HS-5 (cell line): ENCODE measurements around the gene VPS35L.

Experiments used
- DNase-seq: peaks from one replicate; pipeline ENCODE4 v3.0.0-alpha.2; 2012; ENCODE audit warnings: low read depth

Gene VPS35L

DNA sequence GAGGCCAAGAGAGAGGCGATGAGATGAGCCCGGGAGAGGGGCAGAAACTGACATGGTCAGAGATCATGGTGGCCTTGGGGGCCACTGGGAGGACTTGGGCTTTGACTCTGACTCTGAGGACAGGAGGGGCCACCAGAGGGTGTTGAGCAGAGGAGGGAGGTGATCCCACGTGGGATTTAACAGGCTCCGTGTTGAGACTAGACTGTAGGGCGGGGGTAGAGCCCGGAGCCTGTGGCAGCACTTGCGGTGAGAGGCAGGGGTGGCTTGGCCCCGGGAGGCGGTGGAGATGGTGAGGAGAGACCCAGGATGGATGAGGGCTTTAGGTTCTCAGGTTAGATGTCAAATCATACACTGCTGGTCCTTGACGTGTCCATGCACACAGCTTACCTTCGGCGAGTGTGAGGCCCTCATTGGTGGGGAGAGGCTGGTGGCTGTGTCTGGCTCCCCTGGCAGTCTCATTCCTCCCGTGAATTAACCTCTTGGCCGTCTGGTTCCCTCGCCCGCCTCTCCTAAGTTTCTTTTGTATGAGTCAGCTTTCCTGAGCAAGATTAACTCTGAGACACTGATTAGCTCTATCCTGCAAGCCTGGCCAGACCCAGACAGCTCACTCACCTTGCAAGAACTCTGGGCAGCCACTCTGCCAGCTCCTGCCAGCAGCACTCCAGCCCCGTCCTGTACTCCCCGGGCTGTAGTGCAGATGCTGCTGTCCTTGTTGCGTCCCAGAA lies 39.7 kb downstream of the VPS35L start:
- no peak for DNase-seq

DNA sequence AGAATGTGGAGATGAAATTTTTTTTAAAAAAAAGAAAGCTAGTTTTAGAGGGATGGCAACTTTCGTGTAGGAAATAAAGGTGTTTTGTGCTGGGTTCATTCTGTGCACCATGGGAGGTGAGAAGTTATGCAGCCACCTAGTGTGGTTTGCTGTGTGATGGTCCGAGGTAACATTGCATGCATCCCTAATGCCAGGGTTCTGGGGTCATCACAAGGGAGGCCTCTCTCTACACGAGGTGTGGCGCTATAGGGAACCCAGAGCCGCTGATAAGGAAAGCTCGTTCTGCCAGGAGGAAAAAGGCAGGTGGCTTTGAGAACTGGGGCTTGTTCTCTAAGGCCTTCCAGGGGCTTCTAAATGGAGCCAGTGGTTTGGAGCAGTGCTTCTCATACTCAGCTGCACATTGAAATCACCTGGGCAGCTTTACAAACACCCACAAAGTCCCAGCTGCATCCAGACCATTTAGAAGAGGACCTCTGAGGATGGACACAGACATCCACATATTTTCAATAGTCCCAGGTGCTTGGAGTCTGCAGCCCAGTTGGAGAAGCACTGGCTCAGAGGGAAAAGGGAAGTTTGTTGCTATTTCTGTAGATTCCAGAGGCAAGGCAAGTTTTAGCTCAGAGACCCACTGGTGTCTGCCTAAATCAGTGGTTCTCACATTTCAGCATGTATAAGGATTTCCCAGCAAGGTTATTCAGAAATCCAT lies 43.5 kb downstream of the VPS35L start:
- DNase-seq: no peak

DNA sequence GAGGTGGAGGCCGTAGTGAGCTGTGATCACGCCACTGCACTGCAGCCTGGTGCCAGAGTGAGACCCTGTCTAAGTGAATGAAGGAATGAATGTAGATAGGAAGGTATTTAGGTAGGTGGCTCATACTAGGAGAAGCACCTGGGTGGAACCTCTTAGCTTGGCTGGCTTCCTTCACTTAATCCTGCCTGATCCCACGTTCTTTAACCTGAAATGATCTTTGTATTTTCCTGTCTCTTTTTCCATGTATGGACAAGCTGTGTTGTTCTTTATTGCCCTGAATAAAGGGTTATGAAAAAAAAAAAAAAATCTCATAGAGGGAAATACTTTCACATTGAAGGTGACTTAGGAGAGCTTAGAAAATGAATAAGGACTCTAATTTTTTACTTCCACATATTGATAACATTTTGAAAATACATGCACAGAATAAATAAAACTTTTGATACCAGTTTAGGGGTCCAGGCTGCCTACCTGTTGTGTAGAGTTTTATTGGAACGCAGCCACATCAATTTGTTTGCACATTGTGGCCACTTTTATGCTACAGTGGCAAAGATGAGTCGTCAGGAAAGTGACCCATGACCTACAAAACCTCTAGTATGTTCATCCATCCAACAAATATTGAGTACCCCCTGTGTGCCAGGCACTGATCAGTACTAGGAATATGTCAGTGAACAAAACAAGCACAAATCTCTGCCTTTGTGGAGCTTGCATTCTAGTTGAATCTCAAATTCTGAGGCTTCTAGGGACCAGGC lies 44.6 kb downstream of the VPS35L start:
- no peak for DNase-seq

DNA sequence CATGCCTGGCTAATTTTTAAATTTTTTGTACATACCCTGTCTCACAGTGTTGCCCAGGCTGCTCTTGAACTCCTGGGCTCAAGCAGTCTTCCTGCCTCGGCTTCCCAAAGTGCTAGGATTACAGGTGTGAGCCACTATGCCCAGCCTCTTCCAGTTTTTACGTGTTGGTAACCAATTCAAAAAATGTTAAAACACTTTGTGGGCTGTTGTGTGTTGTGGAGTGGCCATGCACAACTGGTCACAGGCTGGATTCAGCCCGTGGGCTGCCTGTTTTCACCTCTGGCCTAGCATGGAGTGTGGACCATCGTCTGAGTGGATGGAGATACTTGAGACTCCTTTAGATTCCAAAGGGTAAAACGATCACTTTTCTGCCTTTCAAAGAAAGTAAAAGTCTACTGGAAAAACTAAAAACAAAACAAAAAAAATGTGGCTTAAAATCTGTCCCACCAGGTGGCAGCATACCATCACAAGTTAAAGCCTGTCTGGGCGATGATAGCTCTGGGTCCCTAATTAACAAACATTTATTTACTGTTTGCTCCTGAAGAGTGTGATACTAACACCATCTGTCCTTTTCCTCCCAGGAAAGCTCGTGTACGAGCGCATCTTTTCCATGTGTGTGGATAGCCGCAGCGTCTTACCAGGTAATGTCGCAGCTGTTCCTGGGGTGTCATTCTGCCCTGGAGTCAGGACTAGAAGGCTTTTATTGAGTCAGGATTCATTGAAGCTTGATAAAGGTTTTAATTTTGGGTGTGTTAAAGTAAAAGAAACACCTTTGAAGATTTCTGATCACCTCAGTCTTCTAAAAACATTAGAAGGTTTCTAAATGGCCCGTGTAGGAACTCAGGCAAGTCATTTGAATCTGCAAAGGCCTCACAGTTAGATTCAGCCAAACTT lies 45.8 kb downstream of the VPS35L start:
- DNase-seq: peak; percentile 18

DNA sequence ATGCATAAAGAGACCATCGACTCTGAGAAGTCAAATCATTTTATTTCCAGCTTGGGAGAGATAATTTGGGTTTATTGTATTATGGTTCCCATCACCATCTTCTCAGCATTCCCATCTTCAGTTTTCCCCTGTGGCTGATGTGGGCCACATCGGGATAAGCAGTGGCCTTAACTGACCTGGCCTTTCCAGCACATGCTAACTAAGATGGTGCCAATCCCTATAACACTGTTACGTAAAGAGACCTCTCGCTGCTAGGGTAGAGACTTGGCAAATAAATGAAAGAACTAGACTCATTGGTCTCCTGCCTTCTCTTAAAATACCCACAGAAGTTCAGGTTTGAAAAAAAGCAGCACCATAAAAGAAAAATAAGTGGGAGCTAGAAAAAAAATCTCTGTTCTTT lies 49.4 kb downstream of the VPS35L start:
- DNase-seq: no peak

DNA sequence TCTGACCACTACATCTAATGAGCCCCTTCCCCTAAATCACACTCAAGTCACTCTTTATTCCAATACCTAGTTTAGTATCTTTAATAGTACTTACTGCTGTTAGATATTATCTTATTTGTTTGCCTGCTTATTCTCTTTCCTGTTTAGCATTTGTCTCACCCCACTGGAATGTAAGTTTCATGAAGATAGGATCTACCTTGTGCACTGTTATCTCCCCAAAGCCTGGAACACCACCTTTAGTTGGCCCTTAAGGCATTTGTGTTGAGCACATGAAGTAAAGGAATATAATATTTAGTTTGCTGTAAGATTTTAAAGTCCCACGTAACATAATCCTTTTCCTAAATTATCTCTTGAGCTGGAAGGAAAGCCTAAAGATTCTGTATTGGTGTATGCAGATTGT lies 50.2 kb downstream of the VPS35L start:
- no peak for DNase-seq

DNA sequence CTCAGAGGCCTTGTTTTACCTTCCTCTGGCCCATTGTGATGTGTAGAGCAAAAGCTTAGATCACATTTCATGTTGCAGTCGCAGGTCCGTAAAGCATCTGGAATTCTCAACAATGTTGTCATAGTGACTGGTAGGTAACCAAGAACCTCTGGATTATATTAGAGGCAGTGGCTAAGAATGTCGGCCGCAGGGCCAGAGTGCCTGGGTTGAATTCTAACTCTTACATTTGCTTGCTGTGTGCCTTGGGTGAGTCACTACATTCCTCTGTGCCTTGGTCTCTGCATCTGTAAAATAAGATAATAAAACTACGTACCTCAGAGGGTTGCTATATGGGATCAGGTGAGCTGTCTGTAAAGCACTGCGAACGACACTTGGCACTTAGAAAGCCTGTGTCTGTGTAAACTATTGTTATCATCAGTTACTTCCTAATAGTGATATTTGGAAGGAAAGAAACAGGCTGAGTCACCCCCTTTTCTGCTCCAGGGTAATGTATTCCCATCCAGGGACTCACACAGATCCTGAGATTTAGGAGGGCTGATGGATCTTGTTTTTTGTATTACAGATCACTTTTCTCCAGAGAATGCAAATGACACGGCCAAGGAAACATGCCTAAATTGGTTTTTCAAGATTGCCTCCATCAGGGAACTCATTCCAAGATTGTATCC lies 52.2 kb downstream of the VPS35L start:
- DNase-seq: no peak

DNA sequence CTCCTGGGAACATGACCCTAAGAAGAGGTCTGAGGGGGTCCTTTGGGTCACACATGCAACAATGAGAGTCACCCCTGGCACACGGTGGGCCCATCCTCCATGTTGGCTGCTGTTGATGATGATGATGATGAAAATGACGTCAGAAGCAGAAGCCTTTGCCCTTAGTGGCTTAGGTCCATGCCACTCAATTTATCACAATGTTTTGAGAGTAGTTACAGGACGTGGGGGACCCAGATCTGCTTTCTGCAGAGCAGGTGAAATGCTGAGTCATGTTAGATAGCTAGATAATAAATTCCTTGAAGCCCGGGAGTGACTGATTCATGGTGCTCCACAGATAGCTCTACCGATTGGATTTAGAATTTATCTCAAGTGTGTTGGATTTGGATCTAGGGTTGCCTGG lies 53.9 kb downstream of the VPS35L start:
- DNase-seq: no peak

DNA sequence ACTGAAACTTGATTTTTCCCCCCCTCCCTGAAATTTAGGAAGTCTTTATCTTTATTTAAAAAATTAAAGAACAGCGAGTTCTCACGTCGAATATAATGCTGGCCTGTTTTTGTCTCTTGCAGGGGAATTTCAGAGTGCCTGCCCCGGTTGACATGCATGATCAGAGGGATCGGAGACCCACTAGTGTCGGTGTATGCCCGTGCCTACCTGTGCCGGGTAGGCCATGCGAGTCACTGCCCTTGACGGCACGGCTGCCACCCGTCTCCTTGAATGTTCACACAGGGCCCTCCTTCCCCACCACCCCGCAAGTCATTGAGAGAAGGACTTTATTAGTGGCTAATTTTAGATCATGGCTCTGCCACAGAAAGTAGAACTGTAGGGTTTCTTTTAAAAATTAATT lies 54.7 kb downstream of the VPS35L start:
- DNase-seq: no peak

DNA sequence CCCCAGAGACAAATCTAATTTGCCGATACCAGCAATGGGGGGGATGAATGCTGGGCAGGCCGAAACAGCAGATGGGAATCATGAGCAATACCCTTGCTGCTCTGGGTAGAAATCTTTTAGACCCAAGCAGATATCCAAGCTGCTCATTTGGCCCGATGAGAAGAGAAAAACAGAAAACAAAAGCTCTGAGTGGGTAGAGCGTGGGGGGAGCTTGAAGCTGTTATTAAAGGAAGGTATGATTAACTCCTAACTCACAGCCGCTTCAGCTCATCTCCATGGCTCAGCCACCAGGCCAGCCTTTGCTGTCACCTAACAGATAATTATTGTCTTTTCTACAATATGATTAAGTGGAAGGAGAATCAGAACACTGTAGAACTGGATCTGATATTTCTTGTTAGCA lies 58.3 kb downstream of the VPS35L start:
- no peak for DNase-seq

DNA sequence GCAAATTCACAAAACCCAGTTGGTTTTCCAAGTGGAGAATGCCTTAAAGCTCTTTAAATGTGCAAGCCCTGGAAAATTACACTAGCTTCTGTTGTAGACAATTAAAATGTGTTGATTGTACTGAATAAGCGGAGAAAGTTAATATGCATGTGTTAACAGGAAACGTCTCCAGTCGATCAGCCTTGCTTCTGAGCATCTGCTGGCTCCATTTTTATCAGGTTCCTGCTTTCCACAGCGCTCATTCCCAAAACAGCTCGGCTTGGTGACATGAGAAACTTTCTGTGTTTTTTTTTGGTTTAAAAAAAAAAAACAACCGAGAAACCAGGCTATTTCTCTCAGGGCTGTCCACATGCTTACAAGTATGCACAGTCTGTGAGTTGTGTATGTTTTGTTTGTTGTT lies 60.7 kb downstream of the VPS35L start:
- DNase-seq: no peak

DNA sequence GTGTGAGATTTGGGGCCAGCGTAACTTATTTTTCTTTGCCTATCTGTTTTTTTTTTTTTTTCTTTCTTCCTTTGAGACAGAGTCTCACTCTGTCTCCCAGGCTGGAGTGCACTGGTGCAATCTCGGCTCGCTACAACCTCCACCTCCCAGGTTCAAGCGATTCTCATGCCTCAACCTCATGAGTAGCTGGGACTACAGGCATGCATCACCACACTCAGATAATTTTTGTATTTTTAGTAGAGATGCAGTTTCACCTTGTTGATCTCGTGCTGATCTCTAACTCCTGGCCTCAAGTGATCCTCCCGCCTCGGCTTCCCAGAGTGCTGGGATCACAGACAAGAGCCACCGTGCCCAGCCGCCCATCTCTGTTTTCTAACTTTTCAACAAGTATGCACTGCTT lies 63.4 kb downstream of the VPS35L start:
- DNase-seq: no peak

DNA sequence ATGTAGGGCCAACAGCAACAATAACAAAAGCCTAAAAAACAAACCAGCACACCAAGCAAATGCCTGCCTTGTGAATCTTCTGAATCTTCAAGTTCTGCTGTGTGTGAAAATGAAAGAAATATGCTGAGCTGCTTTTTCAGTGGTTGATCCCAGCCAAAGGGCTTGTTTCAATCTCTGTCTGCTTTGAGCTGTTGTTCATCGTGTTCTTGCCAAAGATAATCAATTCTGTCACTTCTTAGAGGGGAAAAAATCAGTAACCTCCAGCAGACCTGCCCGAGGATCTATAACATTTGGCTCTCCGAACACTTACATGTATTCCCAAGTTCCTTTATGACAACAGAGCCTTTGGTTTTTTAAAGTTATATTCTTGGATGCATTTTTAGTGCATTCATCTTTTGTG lies 65.9 kb downstream of the VPS35L start:
- DNase-seq: no peak

DNA sequence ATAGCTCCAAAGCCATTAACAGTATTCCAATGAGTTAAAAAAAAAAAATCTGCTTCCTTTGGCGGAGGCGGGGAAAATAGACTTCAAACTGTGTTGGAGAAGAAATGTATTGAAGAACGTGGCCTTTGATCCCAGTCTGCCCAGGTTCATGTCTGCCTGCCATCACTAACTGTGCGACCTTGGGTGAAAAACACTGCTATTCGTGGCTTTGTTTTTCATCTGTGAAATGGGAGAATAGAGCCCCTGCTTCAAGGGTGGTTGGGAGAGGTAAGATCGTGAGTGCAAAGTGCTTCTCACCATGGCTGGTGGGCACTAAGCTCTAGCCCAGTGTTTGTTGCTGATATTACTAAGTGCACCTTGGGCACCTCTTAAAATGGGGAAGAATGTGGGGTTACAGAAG lies 69.5 kb downstream of the VPS35L start:
- no peak for DNase-seq

DNA sequence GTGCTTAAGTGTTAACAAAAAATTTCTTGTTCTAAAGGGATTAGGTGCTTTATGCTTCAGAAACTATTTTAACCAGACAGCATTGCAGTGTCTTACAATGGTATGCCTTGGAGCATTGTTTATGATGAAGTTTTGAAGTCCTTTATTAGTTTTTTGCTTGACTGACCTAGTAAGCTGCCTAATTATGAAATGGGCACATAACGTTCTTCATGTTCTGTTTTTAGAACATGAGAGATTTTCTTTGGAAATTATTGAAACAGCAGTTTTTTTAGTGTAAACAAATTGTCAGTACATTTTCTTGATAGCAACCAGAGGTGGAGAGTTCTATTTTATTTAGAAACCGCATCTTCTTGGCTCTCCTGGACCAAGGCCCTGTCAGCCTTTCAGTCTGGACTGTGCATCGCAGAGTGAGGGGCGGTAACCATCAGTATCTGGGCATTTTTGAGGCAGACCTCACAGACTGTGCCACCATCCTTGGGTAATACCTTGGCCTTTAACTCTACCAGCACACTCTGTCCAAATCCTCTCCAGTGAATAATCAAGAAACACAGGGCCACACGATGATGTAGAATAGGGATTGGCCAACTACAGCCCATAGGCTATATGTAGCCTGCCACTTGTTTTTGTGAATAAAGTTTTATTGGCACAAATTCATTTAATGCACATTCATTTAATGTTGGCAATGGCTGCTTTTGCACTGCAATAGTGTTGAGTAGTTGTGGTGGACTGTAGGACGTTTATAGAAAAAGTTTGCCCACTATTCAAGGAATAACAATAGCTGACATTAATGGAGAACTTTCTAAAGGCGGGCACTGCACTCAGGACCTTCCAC lies 81.1 kb downstream of the VPS35L start:
- no peak for DNase-seq

DNA sequence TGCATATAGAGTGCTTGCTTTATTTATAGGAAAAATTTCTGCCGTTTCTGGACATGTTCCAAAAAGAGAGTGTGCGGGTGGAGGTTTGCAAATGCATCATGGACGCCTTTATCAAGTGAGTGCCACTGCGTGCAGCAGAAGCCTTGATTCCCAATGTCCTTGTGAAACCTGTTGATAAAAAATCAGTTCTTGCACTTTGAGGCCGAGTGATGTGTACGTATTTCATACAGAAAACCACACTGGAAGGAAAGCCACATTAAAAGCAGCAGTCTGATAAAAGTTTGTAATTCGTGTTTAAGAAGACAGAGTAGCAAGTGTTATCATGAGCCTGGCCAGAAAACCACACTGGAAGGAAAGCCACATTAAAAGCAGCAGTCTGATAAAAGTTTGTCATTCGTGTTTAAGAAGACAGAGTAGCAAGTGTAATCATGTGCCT lies 84.5 kb downstream of the VPS35L start:
- no peak for DNase-seq

DNA sequence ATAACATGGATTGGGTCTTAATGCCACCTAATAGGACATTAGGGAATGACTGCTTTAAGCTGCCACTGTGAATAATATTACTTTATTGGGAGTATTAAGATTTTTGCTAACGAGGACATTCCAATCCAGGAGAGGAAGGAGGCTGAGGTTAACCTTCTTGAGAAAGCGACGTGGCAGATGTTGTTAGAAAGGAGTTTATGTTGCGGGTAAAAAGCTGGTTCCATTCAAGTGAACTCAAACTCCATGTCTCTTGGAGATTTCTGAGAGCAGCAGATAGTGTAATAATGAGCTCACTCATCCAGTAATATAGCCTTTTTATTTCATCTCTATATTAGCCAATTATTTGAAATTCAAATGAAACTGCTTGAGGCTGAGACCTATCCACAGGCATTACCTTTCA lies 87.0 kb downstream of the VPS35L start:
- no peak for DNase-seq

DNA sequence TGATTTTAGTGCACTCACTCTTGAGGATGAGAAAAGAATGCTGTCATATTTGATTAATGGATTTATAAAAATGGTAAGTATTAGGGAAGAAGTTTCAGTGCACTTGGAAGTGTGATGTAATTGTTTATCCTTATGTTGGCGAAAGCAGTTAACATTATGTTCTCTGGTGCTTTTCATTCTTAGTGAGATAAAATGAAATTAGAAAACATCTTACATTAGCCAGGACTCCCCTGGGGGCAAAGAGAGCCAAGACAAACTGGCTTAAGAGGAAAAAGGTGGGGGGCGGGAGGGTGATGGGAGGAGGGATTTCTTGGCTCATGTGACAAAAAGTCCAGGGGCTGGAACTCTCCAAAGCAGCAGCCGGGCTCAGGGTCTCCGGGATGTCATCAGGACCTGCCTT lies 89.4 kb downstream of the VPS35L start:
- no peak for DNase-seq

DNA sequence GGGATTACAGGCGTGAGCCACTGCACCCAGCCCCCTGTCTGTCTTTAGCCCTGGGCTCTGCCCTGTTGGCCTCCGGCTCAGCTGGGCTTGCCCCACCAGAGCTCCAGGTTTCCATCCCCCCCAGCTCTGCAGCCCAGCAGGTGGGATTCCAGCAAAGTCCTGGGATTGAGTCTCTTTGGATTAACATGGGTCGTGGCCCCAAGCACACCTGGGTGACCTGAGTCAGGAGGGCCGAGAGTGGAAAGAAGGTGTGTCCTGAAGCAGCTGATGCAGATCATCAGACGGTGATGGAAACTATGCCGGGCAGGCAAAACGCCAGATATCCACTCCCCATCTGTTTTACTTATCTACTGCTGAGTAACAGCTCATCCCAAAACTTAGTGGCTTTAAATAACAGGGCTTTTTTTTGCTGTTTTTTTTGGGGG lies 90.1 kb downstream of the VPS35L start:
- DNase-seq: no peak

DNA sequence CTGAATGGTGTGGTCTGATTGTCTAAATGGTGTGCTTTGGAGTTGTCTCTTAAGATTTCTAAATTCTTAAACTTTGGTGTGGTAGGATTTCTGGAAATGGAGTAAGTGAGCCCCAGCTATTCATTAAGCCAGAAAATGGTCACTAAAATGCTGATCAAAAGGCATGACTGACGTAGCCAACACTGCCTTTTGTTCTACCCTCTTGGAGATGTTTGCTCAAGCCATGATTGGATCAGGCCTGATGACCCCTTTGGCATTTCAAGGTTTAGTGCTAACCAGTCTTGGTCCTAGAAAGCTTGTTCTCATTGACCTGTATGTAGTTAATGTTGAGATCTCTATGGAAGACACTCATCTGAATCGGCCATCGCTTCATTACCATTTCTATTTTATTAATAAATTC lies 94.5 kb downstream of the VPS35L start:
- DNase-seq: no peak

DNA sequence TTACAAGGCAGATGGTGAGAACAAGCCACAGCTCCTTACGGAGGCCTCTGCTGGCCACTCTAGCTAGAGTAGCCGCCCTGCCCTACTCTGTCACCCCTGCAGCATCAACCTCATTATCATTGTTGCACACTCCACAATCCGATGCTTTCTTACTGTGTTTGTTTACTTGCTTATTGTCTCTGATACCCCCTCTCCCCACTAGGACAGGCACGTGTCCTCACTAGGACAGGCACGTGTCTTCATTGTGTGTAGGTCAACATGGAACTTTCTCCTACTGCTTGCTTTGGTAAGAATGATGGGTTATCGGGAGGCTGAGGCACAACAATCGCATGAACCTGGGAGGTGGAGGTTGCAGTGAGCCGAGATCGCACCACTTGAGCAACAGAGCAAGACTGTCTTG lies 98.6 kb downstream of the VPS35L start:
- no peak for DNase-seq
